HK-2 (cell line): Measurements from ENCODE around the gene ALDH4A1.

ENCODE experiments used
- DNase-seq: peaks from one replicate; pipeline ENCODE4 v3.0.0-alpha.2; 2018; ENCODE audit not compliant: unreplicated experiment

Gene ALDH4A1

DNA sequence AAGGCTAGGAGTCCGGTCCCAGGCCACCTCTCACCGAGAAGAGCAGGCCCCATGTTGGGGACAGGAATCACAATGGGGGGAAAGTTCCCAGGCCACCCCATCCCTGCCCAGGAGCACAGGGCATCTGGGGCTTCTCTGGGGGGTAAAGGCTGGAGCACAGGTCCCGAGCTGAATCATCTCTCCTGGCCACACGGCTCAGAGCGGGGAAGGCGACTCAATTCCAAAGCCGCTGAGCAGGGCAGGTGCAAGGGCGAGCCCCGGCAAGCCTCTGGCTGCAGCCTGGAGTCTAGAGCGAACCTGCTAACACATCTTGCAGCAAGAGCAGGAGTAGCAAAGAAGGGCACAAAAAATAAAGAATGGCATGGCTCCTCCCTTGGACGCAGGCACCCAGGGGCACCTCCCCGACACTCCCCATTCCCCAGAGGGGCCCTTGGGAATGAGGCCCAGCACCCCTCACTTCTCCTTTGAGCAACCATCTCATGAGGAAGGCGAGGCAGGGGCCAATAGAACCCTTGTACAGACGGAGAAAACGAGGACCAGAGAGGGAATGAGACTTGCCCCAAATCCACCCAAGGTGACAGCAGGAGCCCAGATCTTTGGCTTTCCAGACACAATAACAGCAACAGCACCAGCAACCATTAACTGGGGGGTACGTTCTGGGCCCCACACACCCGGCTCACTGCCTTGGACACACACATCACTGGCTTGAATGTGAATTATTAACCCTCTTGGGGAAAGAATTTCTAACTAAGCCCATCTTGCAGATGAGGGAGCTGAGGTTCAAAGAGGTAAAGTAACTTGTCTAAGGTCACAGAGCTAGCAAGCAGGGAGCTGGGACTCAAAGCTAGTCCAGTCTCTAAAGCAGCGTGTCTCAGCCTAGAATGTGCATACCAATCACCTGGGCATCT is 20.7 kb upstream of the ALDH4A1 start:
- no peak for DNase-seq

DNA sequence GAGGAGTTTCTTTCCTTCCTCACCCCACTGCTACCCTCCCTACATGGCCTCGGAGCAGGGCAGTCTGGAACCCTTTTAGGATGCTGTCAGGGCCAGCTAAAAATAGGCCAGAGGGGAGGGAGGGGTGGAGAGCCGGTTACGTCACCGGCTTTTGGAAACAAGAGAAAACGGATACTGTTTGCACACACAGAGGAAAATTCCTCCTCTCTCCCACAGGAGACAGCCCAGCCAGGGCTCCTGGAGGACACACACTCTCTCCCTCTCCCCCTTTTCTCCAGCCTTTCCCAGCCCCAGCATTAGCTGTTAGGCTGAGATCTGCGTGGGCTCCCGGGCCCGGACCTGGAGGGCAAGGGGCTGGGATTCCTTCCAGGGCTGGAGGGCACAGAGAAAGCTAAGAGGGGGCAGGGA is 20.0 kb upstream of the ALDH4A1 start:
- no peak for DNase-seq

DNA sequence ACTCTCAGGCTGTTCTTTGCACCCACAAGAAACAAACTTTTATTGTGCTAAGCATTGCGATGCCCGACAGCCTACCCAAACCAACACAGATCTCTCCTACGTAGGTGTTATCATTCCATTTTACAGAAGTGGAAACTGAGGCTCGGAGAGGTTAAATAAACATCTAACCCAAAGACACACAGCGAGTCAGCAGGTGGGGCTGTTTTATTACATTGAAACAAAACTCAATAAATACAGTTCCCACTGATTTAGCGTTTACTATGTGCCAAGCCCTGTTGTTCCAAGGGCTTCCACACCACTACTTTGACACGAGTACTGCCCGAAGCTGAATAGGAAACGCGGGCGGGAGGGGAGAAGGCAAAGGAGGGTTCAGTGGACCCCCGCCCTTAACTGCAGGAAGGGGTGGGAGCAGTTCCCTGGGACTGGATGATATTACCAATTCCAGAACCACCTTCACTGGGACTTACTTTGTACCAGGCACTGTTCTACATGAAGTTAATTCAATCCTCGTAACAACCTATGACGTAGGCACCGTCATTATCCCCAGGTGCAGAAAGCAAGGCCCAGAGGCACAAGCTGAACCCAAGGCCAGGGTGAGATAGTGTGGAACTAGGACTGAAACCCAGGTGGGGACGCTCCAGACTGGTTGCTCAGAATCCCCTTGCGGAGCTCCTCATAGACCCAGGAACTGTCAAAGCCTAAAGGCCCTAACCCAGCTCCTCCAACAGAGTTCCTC is 19.3 kb upstream of the ALDH4A1 start:
- no peak for DNase-seq

DNA sequence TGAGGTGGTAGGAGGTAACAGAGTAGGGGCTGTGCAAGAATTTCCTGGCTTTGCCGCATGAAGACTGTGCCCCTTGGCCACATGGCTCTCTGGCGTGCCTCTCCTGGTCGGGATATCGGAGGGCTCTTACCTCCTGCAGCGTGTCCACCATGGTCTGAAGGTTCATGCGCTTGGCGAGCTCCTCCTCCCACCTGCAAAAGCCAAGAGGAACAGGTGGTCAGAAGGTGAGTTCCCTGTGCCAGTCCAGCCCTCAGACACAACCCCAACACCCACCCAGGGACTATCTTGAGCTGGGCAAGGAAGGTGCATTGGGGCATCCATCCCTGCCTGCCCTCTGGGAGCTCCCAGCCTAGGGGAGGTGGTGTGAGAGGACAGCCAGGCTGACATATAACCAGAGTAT is 18.6 kb upstream of the ALDH4A1 start:
- DNase-seq = no peak

DNA sequence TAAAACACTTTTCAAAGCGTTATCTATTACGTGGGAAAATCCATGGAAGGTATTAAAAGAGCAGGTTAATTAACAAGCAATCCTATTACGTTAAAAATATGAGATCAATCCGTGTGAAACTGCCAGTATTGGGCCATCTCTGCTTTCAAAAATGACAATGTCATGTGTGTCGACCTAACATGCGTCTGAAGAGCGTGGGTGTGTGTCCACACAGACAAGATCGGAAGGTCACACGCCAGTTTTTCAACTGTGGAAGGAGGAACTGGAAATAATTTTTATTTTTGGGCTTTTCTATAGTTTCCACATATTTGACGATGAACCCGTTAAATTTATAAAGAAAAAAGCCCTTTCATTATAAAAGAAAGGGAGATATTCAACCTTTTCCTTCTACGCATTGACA is 17.6 kb upstream of the ALDH4A1 start:
- DNase-seq = no peak

DNA sequence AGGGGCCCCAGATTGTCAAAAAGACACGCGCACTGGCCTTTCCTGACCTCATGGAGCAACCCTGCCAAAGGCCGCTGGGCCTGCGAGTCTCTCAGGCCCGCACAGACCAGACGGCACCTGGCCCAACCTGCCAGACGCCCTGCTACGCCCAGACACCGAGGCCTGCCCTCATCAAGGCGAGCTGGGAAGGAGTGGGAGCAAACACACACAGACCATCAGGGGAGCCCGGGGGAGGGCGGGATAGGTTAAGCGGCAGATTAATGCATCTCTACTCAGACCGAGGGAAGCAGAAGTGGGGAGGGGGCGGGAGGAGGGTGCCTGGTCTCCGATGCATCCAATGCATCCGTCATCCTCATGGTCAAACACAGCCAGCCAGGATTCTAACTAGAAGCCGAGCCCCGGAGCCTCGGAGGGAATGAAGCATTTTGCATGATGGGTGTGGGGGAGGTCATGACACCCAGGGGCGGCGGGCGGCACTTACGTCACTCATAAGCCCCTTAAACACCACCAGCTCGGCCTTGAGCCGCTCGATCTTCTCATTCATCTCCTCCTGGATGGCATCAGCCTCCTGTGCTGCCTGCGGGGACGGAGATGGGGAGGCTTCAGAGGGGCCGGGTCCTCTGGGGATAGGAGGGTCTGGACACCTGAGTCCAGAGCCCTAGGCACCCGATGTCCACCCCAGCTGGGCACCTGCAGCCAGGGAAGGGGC is 17.0 kb upstream of the ALDH4A1 start:
- no peak for DNase-seq

DNA sequence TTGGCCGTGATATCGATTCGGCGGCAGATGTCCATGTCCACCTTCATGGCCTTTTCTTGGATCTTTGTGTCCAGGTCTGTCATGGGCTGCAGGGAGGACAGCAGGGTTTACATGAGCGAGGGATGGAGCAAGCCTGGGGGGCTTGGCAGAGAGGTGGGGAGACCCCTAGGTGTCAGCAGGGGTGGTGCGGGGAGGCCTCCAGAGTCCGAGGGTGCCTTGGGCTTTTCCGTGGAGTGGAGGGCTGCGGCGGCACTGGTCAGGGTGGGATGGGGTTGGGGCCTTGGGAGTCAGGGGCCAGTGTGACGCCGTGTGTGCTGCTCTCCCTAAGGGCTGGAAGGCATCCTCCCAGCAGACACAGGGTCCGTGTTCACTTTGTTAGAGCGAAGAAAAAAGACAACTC is 16.1 kb upstream of the ALDH4A1 start:
- no peak for DNase-seq

DNA sequence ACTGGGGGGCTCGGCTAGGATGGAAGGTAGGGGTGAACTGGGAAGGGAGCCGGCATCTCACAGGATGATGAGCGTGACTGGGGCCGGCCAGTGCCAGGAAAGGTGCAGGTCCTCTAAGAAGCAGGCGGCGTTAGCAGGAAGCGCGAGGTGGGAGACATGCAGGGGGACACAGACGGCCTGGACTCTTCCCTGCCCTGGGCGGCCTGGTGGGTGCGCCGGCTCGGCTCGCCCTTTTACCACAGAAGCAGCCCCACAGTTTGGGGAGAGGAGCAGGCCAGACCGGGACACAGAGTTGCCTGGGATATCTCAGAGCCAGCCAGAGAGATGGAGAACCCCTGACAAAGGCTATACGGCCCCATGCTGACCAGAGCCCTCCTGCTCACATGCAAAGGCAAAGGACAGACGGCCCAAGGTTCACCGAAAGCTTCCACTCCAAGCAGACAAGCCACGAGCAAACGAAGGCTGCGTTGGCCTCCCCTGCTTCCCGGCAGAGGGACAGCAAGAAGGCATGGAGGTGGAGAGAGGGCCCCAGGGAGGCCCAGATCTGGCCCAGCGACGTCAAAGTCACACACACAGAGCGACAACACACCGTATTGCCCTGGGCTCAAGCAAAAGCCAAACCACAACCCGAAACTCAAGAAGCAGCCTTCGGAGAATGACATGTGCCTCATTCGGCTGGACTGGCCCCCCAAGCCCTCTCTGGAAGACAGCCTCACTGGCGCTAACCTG is 14.9 kb upstream of the ALDH4A1 start:
- no peak for DNase-seq

DNA sequence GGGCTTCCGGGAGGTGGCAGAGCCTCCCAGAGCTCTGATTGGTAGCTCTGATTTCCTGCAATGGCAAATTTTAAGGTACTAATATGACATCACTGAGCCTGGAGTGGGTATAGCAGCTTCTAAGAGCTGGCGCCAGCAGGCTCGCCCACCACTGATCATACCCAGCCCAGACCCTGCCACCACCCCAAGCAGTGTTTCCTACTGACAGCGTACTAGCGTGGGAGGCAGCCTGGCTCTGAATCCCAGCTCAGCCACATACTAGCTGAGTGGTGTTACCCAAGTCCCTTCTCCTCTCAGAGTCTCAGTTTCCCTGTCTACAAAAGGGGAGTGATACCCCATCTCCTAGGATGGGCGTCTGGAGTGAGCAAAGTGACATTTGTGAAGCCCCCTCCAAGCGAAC is 13.0 kb upstream of the ALDH4A1 start:
- DNase-seq = no peak

DNA sequence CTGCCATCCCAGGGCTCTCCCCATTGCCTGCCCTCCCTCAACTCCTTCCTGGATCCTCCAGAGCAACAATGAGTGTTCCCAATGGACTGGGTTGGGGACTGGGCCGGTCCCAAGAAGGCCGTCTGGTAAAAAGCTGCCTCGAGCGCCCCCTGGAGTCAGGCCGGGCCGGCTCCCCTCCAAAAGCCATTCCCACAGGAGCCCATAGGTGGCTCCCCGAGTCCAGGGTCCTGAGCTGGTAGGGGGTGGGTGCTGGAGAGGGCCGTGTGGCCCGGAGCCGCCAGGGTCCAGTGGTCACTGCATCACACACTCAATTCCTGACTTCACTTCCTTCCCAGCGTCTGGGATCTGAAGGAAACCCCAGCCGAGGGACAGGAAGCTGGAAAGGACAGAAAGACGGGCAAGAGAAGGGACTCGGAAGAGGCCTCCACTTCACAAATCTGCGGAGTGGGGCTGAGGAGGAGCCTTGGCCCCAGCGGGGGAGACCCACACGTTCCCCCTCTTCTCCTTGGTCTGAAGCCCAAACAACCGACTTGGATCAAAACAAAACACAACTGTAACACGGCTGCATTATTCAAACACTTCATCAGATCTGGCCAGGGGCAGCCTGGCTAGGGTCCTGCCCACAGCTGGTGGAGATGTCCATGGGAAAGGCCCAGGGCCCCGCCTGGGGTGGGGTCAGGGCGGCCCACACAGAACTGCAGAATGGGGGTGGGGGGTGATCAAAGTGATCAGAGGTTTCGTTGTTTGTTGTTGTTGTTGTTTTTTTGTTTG is 10.9 kb upstream of the ALDH4A1 start:
- peak; percentile 93 for DNase-seq

DNA sequence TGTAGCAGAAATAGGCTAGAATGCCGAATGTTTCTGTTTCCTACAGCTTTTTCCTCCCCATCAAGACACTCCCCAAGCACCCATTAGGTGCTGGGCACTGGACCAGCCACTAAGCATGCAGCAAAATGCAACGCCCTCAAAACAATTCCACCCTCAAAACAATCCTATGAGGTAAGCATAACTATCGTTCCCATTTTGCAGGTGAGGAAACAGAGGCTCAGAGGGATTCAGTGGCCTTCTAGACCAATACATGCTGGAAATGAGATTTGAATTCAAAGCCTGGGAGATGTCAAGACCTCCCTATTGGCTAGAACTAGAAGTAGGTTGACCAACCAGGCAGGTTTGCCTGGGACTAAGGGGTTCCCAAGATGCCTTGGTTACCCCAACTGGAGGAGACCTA is 10.2 kb upstream of the ALDH4A1 start:
- DNase-seq = no peak

DNA sequence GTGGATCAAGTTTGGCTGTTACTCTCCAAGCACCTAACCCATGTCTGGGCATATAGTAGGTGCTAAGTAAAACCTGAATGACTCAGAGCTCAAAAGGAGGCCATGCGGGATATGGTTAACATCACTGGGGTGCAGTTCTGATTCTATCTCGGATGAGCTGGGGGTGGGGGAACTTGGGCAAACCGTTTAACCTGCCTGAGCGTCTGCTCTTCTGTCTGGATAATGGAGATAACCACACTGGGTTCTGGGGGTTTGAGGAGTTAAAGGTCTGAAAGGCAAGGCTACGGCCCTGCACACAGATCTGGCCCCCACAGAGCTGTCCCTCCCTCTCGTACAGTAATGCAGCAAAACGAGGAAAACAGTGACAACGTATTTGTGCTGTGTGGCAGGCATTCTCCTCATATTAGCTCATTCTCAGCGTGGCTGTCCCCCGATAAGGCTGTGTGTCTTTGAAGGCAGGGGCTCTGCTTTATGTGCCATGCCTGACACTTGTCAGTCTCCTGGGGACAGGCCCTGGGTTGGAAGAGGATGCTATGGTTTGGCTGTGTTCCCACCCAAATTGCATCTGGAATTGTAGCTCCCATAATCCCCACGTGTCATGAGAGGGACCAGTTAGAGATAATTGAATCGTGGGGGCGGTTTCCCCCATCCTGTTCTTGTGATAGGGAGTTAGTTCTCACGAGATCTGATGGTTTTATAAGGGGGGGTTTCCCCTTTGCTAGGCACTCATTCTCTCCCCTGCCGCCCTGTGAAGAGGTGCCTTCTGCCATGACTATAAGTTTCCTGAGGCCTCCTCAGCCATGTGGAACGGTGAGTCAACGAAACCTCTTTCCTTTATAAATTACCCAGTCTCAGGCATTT is 6.8 kb upstream of the ALDH4A1 start:
- no peak for DNase-seq

DNA sequence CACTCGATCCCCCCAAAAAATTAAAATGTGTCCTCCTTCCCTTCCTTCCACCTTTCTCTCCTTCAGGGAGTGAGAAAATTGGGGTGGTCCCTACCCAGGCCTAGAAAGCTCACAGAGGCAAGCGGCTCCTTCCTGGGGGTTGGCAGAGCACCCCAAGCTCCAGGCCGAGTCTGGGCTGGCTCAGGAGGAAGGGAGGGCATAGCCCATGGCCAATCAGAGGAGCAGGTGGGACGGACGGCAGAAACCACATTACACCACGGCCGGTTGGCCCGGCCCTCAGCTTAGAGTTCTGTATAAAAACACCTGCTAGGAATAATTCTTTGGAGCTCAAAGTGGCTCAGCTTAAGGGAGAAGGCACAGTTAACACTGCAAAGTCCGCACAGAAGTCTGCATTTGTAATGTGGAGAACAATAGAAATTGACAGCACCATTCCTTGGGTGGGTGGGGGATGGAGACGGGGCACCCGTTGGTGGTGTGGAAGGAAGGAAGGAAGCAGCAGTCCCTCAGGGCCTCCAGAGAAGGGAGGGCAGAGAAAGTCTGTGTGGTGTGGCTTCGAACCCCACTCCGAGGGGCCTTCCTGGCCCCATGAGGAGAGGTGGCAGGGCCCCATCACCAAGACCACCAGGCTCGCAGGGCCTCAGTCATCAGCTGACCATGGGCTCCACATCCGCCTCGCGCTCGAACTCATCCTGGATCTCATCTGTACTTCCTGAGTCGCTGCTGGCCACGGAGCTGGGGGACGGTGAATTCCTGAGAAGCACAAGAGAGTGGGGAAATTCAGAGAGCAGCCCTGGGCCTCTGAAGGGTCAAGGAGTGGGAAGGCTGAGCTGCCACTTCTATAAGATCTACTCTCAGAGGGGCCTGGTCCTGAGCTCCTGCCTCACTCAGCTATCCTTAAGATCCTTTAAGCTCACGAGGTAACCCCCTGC is 5.8 kb upstream of the ALDH4A1 start:
- DNase-seq = no peak

DNA sequence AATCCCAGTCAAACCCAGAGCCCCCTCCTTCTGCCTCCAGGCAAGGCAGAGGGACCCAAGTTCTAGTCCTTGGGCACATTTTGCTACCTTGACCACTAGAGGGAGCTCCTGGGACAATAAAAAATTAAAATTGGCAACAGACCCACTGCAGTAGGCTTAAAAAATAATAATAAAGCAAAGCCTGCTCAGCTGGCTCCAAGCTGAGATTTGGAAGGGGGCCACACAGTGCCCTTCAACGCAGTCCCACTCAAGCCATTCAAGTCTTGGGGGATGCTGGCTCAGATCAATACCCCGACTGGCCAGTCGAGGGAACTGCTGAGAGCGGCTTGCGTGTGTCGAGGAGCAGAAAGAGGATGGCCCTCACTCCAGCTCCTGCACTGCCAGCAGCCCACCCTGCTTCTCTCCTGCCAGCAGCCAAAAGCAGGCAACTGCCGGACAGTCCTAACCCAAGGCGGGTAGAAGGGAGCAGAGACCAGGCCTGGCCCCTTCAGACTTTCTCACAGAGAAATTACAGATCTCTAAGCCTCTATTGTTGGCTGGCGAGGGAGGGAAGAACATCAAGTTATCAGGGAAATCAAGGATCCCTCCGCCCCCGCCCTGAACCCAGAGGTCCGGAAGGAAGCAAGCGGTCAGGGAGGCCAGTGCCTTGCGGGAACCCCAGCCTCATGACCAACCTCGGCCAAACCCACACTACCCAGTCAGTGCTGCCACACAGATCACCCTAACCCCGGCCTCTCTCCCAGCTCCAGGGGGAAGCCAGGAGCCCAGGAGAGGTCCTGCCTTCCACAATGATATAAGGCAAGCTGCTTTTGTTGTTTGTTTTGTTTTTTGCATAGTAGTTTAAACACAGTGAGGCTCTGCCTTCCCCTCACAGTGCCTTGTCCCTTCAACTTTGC is 4.9 kb upstream of the ALDH4A1 start:
- no peak for DNase-seq

DNA sequence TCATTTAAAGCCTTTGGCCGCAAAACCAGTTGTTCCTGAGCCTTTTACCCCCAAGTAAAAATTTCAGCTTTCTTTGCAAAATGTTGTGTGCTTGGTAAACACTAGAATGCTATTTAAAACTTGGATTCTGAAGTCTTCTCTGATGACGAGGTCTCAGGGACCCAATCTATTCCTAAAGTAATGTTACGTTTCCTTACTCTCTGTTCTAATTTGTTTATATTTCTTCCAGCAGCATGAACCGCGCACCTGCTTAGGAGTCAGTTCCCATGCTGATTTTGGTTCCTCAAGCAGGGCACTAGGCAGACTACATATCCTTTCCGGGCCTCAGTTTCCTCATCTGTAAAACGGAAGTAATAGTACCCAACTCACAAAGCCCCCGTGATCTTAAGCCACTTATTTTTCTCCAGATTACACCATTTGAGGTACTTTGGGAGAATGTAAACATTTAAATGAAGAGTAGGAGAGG is 969 bp upstream of the ALDH4A1 start:
- no peak for DNase-seq

DNA sequence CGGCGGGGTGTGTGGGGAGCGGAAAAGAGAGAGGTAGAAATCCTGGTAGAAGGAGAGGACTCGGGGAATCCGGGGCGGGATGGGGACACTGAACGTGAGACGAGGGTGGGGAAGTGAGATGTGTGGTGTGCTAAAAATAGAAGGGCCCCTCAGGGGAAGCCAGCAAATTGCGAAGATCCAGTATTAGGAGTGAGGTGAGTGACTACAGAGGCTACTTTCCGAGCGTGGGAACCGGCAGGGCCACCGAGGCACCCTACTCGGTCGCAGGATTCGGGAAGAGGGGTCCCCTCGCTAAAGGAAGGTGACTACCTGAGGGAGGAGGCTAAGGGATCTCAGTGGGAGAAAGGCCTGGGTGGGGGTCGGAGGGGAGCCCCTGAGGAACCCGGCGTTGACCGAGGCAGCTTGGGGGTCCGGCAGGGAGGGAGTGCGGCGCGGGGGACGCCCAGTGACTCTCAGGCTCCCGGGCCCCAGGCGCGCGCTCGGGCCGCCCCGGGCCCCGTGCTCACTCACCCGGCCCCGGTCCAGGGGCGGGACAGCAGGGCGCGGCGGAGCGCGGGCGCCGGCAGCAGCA is 318 bp downstream of the ALDH4A1 start:
- DNase-seq = no peak

DNA sequence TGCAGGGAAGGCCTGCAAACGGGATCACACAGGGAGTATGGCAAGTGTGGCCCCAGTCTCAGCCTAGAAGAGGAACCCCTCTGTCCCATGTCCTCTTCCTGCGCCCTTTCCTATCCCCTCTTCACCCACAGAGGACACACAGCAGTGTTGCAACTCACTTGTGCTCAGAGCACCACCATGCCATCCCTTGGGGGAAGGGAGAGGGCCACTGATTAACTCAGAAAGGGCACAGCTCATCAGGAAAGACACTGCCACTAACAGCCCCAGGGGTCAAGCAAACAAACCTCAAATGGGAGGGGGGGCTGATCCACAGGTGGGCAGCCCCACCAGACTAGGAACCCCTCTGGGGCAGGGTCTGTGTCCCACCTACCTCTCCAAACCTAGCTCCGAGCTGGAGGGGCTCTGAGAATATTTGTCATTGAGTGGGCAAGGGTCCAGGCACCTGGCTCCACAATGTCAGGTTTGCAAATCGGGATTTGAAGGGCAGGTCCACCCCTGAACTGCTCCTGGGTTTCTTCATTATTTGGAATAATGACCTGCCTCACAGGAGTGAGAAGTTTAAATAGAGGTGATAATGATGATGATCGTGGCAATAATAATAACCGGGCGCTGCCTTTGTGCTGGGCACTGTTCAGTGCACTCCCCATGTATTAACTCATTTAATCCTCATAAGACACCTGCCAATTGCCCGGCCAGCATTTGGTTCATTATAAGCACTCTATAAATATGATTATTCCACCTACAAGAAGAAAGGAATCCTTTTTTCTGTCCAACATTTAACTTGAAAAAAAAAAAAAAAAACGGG is 1.0 kb downstream of the ALDH4A1 start:
- DNase-seq = no peak
